Activated naive CD8-positive, alpha-beta T cell (primary cell): ENCODE results near the gene BCL2L12.

ENCODE experiments used
- H3K27ac Mint-ChIP-seq: one replicate; pipeline ENCODE4 v1.8.0; 2021; ENCODE audit warnings: mixed read lengths
- H3K27me3 Mint-ChIP-seq: one replicate; pipeline ENCODE4 v1.8.0; 2021; ENCODE audit warnings: mixed read lengths
- H3K36me3 Mint-ChIP-seq: one replicate; pipeline ENCODE4 v1.8.0; 2021; ENCODE audit warnings: mixed read lengths
- H3K4me1 Mint-ChIP-seq: one replicate; pipeline ENCODE4 v1.8.0; 2021; ENCODE audit warnings: low read depth, mixed read lengths
- H3K4me3 Mint-ChIP-seq: one replicate; pipeline ENCODE4 v1.8.0; 2021; ENCODE audit warnings: mild to moderate bottlenecking, mixed read lengths
- H3K9me3 Mint-ChIP-seq: one replicate; pipeline ENCODE4 v1.8.0; 2021; ENCODE audit warnings: low read depth, mixed read lengths

Gene BCL2L12

DNA sequence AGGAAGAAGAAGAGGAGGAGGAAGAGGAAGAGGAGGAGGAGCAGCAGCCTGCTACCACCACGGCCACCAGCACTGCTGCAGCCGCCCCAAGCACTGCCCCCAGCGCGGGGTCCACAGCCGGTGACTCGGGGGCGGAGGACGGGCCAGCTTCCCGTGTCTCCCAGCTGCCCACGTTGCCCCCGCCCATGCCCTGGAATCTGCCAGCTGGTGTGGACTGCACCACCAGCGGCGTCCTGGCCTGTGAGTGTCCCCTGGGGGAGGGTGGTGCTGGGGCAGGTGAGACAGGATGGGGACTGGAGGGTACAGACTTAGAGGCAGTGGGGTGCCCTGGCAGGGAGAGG lies 12.3 kb upstream of the BCL2L12 start:
- Mint-ChIP-seq H3K4me1 (no peaks in the 10 kb centered on the region), H3K9me3 (no peaks in the 10 kb centered on the region), H3K27ac (no peak overlapping the region), H3K36me3 (no peaks in the 10 kb centered on the region), H3K27me3 (no peaks in the 10 kb centered on the region), H3K4me3 (no peak overlapping the region)

GRCh38 chr19:49654581-49654980 lies 11.2 kb upstream of the BCL2L12 start:
- no peaks in the 10 kb centered on the region for H3K36me3 Mint-ChIP-seq
- no peaks in the 10 kb centered on the region for H3K27me3 Mint-ChIP-seq
- H3K4me3 Mint-ChIP-seq, result no peak overlapping the region
- H3K9me3 Mint-ChIP-seq, result no peaks in the 10 kb centered on the region
- H3K27ac Mint-ChIP-seq, result no peak overlapping the region
- H3K4me1 Mint-ChIP-seq, result no peaks in the 10 kb centered on the region

DNA sequence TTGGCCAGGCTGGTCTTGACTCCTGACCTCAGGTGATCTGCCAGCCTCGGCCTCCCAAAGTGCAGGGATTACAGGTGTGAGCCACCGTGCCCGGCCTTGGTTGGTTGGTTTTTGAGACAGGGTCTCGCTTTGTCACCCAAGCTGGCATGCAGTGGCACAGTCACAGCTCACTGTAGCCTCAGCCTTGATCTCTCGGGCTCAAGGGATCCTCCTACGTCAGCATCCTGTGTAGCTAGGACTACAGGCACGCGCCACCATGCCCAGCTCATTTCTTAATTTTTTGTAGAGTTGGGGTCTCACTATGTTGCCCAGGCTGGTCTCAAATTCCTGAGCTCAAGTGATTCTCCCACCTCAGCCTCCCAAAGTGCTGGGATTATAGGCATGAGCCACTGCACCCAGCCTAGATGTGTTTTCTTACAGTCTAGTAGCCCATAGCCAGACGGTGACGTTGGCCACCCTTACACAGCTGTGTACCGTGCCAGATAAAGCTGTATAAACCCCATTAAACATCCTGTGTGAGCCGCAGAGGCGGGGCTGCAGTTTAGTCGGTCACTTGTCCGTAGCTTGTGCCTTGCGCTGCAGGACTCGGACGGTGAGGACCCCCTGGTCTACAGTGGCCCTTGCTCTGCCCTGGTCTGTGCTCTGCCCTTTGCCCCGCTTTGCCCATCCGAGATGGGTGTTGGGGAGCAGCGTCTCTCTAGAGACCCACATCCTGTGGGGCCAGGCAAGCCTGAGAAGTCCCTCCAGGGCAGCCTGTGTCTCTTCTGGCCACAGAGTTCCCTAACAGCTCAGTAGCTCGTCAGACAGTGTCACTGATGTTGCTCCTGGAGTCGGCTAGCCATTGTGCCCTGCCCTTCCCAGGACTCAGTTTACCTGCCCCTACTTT lies 9.9 kb upstream of the BCL2L12 start:
- Mint-ChIP-seq H3K36me3 (no peaks in the 10 kb centered on the region), H3K4me1 (peaks cover 4% of the 10 kb centered on the region), H3K27ac (no peak overlapping the region), H3K27me3 (no peaks in the 10 kb centered on the region), H3K4me3 (no peak overlapping the region), H3K9me3 (no peaks in the 10 kb centered on the region)

DNA sequence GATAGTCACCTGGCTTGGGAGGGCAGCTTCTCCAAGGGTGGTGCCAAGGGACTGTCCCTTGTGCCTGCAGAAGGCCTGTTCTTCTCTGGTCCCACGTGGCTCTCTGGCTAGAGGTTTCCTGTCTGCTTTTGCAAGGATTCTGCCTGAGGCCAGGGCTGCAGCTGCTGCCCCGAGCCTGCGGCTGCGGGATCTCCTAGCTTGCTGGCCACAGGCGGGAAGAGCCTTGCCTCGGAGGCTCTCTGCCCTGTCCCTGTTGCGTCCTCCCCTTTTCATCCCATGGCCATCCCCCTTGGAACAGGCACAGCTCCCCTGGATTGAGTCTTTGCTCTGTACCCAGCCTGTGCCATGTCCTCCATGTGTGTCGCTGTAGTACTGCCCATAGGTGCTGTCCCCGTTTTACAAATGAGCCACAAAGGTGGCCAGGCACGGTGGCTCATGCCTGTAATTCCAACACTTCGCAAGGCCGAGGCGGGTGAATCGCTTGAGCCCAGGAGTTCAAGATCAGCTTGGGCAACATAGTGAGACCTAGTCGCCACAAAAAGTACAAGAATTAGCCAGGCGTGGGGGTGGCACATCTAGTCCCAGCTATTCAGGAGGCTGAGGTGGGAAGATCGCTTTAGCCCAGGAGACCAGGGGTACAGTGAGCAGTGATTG lies 9.2 kb upstream of the BCL2L12 start:
- H3K4me1 Mint-ChIP-seq, result peaks cover 4% of the 10 kb centered on the region
- no peaks in the 10 kb centered on the region for H3K36me3 Mint-ChIP-seq
- H3K27ac Mint-ChIP-seq, result no peak overlapping the region
- H3K4me3 Mint-ChIP-seq, result no peak overlapping the region
- no peaks in the 10 kb centered on the region for H3K9me3 Mint-ChIP-seq
- no peaks in the 10 kb centered on the region for H3K27me3 Mint-ChIP-seq

DNA sequence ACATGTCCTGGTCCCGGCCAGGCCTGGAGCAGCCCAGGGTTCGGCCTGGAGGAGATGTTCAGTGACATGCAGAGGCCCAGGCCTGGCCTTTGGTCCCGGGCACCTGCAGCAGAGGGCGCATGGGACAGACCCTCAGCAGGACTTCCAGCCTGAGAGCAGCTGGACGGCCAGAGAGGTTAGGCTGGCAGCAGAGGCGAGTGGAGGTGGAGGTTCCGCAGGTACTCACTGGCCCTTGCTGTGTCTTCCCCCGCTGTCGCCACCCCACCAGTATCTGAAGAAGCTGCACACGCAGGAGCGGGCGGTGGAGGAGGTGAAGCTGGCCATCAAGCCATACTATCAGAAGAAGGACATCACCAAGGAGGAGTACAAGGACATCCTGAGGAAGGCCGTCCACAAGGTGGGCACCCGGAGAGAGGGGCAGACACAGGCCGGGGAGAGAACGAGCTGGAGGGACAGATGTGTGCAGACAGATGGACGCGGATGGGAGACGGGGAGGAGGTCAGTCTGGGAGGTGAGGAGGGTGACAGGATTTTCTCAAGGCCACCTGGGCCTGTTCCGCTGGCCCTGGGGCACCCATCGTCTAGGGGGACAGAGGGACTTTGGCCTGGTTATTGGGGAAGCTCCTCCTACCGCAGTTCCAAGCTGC lies 8.1 kb upstream of the BCL2L12 start:
- Mint-ChIP-seq H3K27me3 (no peaks in the 10 kb centered on the region), H3K27ac (no peak overlapping the region), H3K4me1 (peaks cover 6% of the 10 kb centered on the region), H3K36me3 (no peaks in the 10 kb centered on the region), H3K9me3 (no peaks in the 10 kb centered on the region), H3K4me3 (no peak overlapping the region)

- H3K4me1 Mint-ChIP-seq, result peaks cover 10% of the 10 kb centered on the region
- no peaks in the 10 kb centered on the region for H3K27me3 Mint-ChIP-seq
- no peak overlapping the region for H3K27ac Mint-ChIP-seq
- no peaks in the 10 kb centered on the region for H3K36me3 Mint-ChIP-seq
- no peak overlapping the region for H3K4me3 Mint-ChIP-seq
- H3K9me3 Mint-ChIP-seq, result no peaks in the 10 kb centered on the region
Observed at GRCh38 chr19:49658139-49658517, 7.6 kb upstream of the BCL2L12 start.

DNA sequence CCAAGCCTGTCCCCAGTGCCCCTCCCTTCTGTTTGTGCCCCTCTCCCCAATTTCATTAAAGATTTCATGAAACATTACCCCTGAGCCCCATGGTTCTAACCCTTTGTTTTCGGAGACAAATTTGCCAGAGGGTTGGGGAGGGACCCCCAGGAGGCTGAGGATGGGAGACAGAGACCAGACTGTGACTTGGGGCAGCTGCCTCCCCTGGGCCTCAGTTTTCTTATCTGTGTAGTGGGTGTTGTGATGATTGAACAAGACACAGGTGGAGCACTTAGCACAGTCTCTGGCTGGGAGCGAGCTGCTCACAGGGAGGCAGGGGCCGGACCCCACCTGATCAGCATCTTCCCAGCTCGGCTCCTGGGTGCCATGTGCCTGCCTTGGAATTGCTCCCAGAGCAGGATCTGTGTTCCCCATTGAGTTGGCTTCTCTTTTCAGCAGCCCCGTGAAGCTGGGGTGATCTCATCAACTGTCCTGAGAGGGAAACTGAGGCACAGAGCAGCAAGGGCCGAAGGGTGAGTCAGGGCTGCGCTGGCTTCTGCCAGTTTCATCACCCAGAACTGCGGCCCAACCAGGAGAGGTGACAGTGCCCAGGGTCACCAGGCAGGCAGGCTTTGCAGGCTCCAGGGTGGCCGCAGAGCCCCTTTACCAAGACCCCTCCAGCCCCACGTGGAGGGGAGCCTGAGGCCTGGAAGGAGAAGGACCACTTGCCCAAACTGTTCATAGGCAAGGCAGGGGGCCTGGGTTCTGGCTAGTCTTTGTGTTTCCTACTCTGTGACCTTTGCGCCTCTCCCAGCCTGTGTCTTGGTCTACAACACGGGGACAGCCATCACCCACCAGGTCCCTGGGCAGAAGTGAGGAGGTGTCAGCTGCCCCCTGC lies 6.9 kb upstream of the BCL2L12 start:
- no peaks in the 10 kb centered on the region for H3K27me3 Mint-ChIP-seq
- H3K4me1 Mint-ChIP-seq, result peaks cover 17% of the 10 kb centered on the region
- no peak overlapping the region for H3K27ac Mint-ChIP-seq
- H3K9me3 Mint-ChIP-seq, result no peaks in the 10 kb centered on the region
- H3K4me3 Mint-ChIP-seq, result no peak overlapping the region
- H3K36me3 Mint-ChIP-seq, result no peaks in the 10 kb centered on the region

GRCh38 chr19:49660338-49660961 lies 5.3 kb upstream of the BCL2L12 start:
- H3K4me3 Mint-ChIP-seq, result no peak overlapping the region
- H3K4me1 Mint-ChIP-seq, result peaks cover 24% of the 10 kb centered on the region
- no peak overlapping the region for H3K27ac Mint-ChIP-seq
- no peaks in the 10 kb centered on the region for H3K9me3 Mint-ChIP-seq
- H3K36me3 Mint-ChIP-seq, result no peaks in the 10 kb centered on the region
- H3K27me3 Mint-ChIP-seq, result no peaks in the 10 kb centered on the region

DNA sequence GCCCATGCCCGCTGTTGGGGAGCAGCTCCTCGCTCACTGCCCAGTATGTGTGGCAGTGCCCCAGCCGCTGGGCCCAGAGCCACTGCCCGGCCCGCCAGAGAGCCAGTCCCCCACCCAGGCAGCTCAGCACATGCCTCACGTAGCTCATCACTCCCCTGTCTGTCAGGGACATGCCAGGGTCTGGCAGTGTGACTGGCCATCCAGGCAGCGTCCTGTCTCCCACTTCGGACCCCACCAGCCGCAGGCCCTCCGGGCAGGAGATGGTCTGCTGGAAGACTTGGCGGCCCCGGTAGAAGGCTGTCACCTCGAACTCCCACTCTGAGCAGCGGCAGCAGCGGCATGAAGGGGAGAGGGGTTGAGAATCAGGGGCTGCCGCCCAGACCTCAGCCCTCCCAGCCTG lies 3.7 kb upstream of the BCL2L12 start:
- H3K4me3 Mint-ChIP-seq, result no peak overlapping the region
- no peaks in the 10 kb centered on the region for H3K36me3 Mint-ChIP-seq
- peaks cover 33% of the 10 kb centered on the region for H3K4me1 Mint-ChIP-seq
- no peaks in the 10 kb centered on the region for H3K9me3 Mint-ChIP-seq
- no peaks in the 10 kb centered on the region for H3K27me3 Mint-ChIP-seq
- no peak overlapping the region for H3K27ac Mint-ChIP-seq

DNA sequence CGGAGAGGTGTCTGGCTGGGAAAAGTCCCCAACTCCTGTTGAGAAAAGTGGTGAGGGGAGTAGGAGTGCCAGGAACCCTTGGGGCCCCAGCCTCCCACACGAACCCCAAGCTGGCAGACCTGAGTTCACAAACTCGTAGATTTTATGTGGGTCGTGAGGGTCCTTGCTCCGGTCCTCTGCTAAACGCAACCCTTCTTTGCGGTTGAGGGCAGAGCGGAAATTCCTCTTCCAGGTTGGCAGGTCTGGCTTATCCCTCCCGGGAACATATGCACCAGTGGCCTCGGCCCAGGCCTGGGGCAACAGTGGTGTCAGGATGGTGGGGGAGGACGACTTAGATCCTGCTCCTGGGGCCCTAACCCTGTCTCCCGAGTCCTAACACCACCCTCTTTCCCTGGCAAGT lies 2.5 kb upstream of the BCL2L12 start:
- Mint-ChIP-seq H3K4me3 (peak overlapping the region; percentile 99), H3K27me3 (no peaks in the 10 kb centered on the region), H3K36me3 (no peaks in the 10 kb centered on the region), H3K27ac (peak overlapping the region; percentile 96), H3K9me3 (no peaks in the 10 kb centered on the region), H3K4me1 (peaks cover 39% of the 10 kb centered on the region)

DNA sequence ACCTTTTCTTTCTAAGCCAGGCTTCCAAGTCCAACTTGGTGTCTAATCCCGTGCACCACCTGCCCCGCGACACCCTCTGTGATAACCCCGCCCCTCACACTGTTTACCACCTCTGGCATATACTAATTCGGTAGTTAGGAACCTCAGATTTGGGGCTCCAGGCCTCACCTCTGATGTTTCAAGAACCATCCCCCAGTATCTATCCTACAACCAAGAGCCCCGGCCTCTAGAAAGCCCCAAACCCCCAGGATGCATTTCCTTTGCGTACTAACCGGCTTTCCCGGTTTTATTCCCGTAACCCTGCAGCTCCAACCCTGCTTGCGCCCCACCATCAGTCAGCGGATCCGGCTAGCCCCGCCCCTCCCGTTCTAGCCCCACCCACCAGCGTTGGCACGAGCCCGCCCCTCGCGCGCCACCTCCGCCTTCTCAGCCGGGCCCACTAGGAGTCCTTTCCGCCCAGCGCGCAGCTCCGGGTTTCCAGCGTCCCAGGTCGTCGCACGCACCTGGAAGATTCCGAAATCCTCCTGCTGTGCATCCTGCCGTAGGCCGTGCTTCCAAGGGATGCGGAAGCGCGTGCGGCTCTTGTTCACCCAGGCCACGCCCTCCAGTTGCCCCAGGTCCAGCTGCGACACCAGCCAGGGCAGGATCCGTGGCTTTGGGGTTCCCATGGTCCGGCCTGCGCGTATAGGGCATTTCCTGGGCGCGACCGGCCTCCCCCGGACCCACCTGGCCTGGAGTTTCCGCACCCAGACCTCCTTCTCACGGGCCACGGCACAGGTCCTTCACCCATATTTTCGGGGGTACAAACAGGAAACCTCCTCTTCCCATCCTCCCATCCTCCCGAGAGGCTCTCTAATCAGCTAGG lies 1.3 kb upstream of the BCL2L12 start:
- peaks cover 39% of the 10 kb centered on the region for H3K4me1 Mint-ChIP-seq
- H3K9me3 Mint-ChIP-seq, result no peaks in the 10 kb centered on the region
- H3K4me3 Mint-ChIP-seq, result peak overlapping the region; percentile 99
- H3K27ac Mint-ChIP-seq, result peak overlapping the region; percentile 96
- H3K36me3 Mint-ChIP-seq, result no peaks in the 10 kb centered on the region
- no peaks in the 10 kb centered on the region for H3K27me3 Mint-ChIP-seq

GRCh38 chr19:49665036-49665350 lies 740 bp upstream of the BCL2L12 start:
- Mint-ChIP-seq H3K4me1 (peaks cover 39% of the 10 kb centered on the region), H3K36me3 (peaks cover 2% of the 10 kb centered on the region), H3K9me3 (no peaks in the 10 kb centered on the region), H3K4me3 (peak overlapping the region; percentile 99), H3K27ac (peak overlapping the region; percentile 96), H3K27me3 (no peaks in the 10 kb centered on the region)

DNA sequence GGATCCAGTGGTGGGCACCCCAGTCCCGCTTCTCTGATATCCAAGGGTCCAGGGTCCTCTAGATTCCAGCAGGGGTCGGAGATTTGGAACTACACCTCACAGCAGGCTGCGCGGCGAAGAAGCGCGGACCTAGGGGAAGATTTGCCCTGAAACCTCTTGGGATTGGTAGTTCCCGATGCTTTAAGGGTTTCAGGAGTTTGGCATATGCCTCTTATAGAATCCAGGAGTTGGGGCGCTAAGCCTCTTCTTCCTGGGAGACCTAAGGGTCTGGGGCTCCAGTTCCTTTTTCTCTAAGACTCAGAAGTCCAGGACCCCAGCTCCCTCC lies 349 bp downstream of the BCL2L12 start:
- Mint-ChIP-seq H3K27ac (peak overlapping the region; percentile 96), H3K27me3 (no peaks in the 10 kb centered on the region), H3K9me3 (no peaks in the 10 kb centered on the region), H3K4me1 (peaks cover 35% of the 10 kb centered on the region), H3K36me3 (peaks cover 2% of the 10 kb centered on the region), H3K4me3 (peak overlapping the region; percentile 99)

- H3K27ac Mint-ChIP-seq, result no peak overlapping the region
- no peaks in the 10 kb centered on the region for H3K27me3 Mint-ChIP-seq
- no peaks in the 10 kb centered on the region for H3K9me3 Mint-ChIP-seq
- H3K4me1 Mint-ChIP-seq, result peaks cover 40% of the 10 kb centered on the region
- H3K4me3 Mint-ChIP-seq, result peak overlapping the region; percentile 99
- H3K36me3 Mint-ChIP-seq, result peaks cover 2% of the 10 kb centered on the region
Observed at GRCh38 chr19:49667473-49667872, 1.7 kb downstream of the BCL2L12 start.
